DMS153 treated with DMSO at 0.1 percent for 48 hours (cell line): Measurements from ENCODE around the gene COX5B.
"Not testable (repeated sequence)": the region's sequence is repeated elsewhere in the genome, so short reads cannot be mapped to it uniquely, and the experiment has no call there.

Experiments
- DNase-seq: peaks from one replicate; lab custom pipeline; 2025; ENCODE audit not compliant: unreplicated experiment; lab: John Stamatoyannopoulos, UW

Gene COX5B

GRCh38 chr2:97645695-97646629 lies at the start of gene COX5B:
TSS of gene COX5B (plus strand) at chr2:97646062. CDS start at chr2:97646087, 25 bp downstream.
- peak; percentile 98 for DNase-seq

GRCh38 chr2:97596180-97596579 lies 49.7 kb upstream of the COX5B start:
- not testable (repeated sequence) for DNase-seq

- DNase-seq = not testable (repeated sequence)
Measured at GRCh38 chr2:97601537-97601936, 44.3 kb upstream of the COX5B start.

GRCh38 chr2:97605109-97605508 lies 40.8 kb upstream of the COX5B start:
- not testable (repeated sequence) for DNase-seq

GRCh38 chr2:97605524-97606339 lies 40.1 kb upstream of the COX5B start:
- not testable (repeated sequence) for DNase-seq

GRCh38 chr2:97608745-97609144 lies 37.1 kb upstream of the COX5B start:
- DNase-seq = not testable (repeated sequence)

GRCh38 chr2:97611895-97612294 lies 34.0 kb upstream of the COX5B start:
- DNase-seq = not testable (repeated sequence)

- not testable (repeated sequence) for DNase-seq
Measured at GRCh38 chr2:97615746-97616145, 30.1 kb upstream of the COX5B start.

- no peak for DNase-seq
Measured at GRCh38 chr2:97617911-97618310, 28.0 kb upstream of the COX5B start.

GRCh38 chr2:97618939-97619827 lies 26.7 kb upstream of the COX5B start:
- DNase-seq = not testable (repeated sequence)

GRCh38 chr2:97620492-97620891 lies 25.4 kb upstream of the COX5B start:
- not testable (repeated sequence) for DNase-seq

- DNase-seq = not testable (repeated sequence)
Measured at GRCh38 chr2:97622976-97623375, 22.9 kb upstream of the COX5B start.

GRCh38 chr2:97625354-97626048 lies 20.4 kb upstream of the COX5B start:
- DNase-seq = not testable (repeated sequence)

GRCh38 chr2:97626049-97626430 lies 19.8 kb upstream of the COX5B start:
- DNase-seq = not testable (repeated sequence)

- no peak for DNase-seq
Measured at GRCh38 chr2:97644023-97644717, 1.7 kb upstream of the COX5B start.

GRCh38 chr2:97645112-97645694 lies 659 bp upstream of the COX5B start:
- DNase-seq = peak; percentile 47

- no peak for DNase-seq
Measured at GRCh38 chr2:97646977-97647376, 1.1 kb downstream of the COX5B start.

- no peak for DNase-seq
Measured at GRCh38 chr2:97651114-97651513, 5.3 kb downstream of the COX5B start.

GRCh38 chr2:97653473-97653872 lies 7.6 kb downstream of the COX5B start:
- DNase-seq = no peak
